SKM-1 treated with dmso at 0.1 percent for 144 hours (cell line): ENCODE measurements around the gene CLUH.

Experiments used
- DNase-seq: peaks from one replicate; lab custom pipeline; 2025; ENCODE audit not compliant: unreplicated experiment; lab: John Stamatoyannopoulos, UW

The CLUH gene

GRCh38 chr17:2711608-2712299 is at the start of gene CLUH:
Gene CLUH (minus strand): TSS chr17:2711764. CDS start chr17:2711661, 103 bp downstream.
- DNase-seq = peak; percentile 72

- no peak for DNase-seq
Observed at GRCh38 chr17:2758870-2759269, 47.3 kb upstream of the CLUH start.

- no peak for DNase-seq
Observed at GRCh38 chr17:2755891-2756724, 44.5 kb upstream of the CLUH start.

- DNase-seq = no peak
Observed at GRCh38 chr17:2751491-2751890, 39.9 kb upstream of the CLUH start.

GRCh38 chr17:2750721-2751120 is 39.2 kb upstream of the CLUH start:
- no peak for DNase-seq

- DNase-seq = peak; percentile 1
Observed at GRCh38 chr17:2749784-2750181, 38.2 kb upstream of the CLUH start.

- DNase-seq = no peak
Observed at GRCh38 chr17:2749058-2749783, 37.7 kb upstream of the CLUH start, which contains the start of gene CCDC92B. Gene CCDC92B (minus strand): TSS chr17:2749652. CDS start chr17:2735145, 14,507 bp downstream.

- no peak for DNase-seq
Observed at GRCh38 chr17:2745317-2746037, 33.9 kb upstream of the CLUH start.

GRCh38 chr17:2737693-2738092 is 26.1 kb upstream of the CLUH start:
- no peak for DNase-seq

GRCh38 chr17:2736956-2737355 is 25.4 kb upstream of the CLUH start:
- no peak for DNase-seq

- DNase-seq = no peak
Observed at GRCh38 chr17:2735896-2736295, 24.3 kb upstream of the CLUH start.

GRCh38 chr17:2734939-2735338 is 23.4 kb upstream of the CLUH start:
- DNase-seq = no peak

GRCh38 chr17:2731807-2732206 is 20.2 kb upstream of the CLUH start:
- no peak for DNase-seq

GRCh38 chr17:2730764-2731353 is 19.3 kb upstream of the CLUH start:
- no peak for DNase-seq

- no peak for DNase-seq
Observed at GRCh38 chr17:2724784-2725164, 13.2 kb upstream of the CLUH start.

- DNase-seq = no peak
Observed at GRCh38 chr17:2723997-2724783, 12.6 kb upstream of the CLUH start.

- DNase-seq = no peak
Observed at GRCh38 chr17:2723505-2723996, 12.0 kb upstream of the CLUH start.

- DNase-seq = no peak
Observed at GRCh38 chr17:2722611-2723010, 11.0 kb upstream of the CLUH start.

GRCh38 chr17:2721603-2722002 is 10.0 kb upstream of the CLUH start:
- no peak for DNase-seq

- DNase-seq = no peak
Observed at GRCh38 chr17:2719861-2720260, 8.3 kb upstream of the CLUH start.
